Measurements from ENCODE around the gene ATP9B.
"Not testable (repeated sequence)": the region's sequence is repeated elsewhere in the genome, so short reads cannot be mapped to it uniquely, and the experiment has no call there.

Gene ATP9B

GRCh38 chr18:79368681-79369080 is 299.5 kb downstream of the ATP9B start:
- Histone ChIP-seq H3K4me1 (ENCODE audit: control insufficient read depth, insufficient read depth, low read length, poor library complexity, severe bottlenecking) (peaks cover 13% of the 10 kb centered on the region), H3K27ac (ENCODE audit: insufficient read depth, low read length, poor library complexity, severe bottlenecking) (no peak overlapping the region), H3K36me3 (ENCODE audit: control insufficient read depth, insufficient read depth, low read length) (peaks cover 8% of the 10 kb centered on the region), H3K27me3 (replicated peaks; ENCODE audit: control insufficient read depth, insufficient read depth, low read length, poor library complexity, severe bottlenecking) (no peaks in the 10 kb centered on the region), H3K9me3 (ENCODE audit: control insufficient read depth, low read length) (no peaks in the 10 kb centered on the region), H3K4me3 (ENCODE audit: insufficient read depth, low read depth, low read length, poor library complexity, severe bottlenecking) (no peak overlapping the region)
- DNase-seq, result no peak

DNA sequence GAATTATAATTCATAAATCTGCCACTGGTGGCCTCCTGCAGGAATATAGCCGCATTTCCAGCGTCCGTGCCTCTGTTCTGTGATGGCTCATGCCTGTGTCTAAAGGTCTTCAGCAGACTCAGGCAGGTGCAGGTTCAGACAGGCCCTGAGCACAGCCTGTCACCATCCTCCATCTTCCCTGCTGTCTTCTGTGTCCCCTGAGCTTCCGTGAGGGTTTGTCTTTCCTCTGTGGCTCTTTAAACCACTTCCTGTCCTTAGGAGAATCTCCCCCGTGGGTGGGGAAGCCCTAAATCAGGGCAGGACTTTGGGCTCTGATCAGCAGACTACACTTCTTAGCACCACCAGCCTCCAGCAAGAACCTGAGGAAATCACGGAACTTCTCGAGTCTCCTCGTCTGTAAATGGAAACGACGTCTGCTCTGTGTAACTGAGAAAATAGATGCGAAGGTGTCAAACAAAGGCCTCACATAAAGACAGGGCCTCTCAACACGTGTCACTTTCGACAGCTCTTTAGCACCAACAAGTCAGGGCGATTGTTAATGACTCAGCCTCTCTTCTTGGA is 302.4 kb downstream of the ATP9B start:
- no peak for DNase-seq
- peaks cover 10% of the 10 kb centered on the region for H3K36me3 ChIP-seq (ENCODE audit: control insufficient read depth, insufficient read depth, low read length)
- peaks cover 13% of the 10 kb centered on the region for H3K4me1 ChIP-seq (ENCODE audit: control insufficient read depth, insufficient read depth, low read length, poor library complexity, severe bottlenecking)
- H3K9me3 ChIP-seq (ENCODE audit: control insufficient read depth, low read length), result no peaks in the 10 kb centered on the region
- H3K27ac ChIP-seq (ENCODE audit: insufficient read depth, low read length, poor library complexity, severe bottlenecking), result no peak overlapping the region
- H3K4me3 ChIP-seq (ENCODE audit: insufficient read depth, low read depth, low read length, poor library complexity, severe bottlenecking), result no peak overlapping the region
- no peaks in the 10 kb centered on the region for H3K27me3 ChIP-seq (replicated peaks; ENCODE audit: control insufficient read depth, insufficient read depth, low read length, poor library complexity, severe bottlenecking)

- H3K4me3 ChIP-seq (ENCODE audit: insufficient read depth, low read depth, low read length, poor library complexity, severe bottlenecking), result no peak overlapping the region
- peaks cover 17% of the 10 kb centered on the region for H3K36me3 ChIP-seq (ENCODE audit: control insufficient read depth, insufficient read depth, low read length)
- DNase-seq, result no peak
- peaks cover 13% of the 10 kb centered on the region for H3K4me1 ChIP-seq (ENCODE audit: control insufficient read depth, insufficient read depth, low read length, poor library complexity, severe bottlenecking)
- H3K27me3 ChIP-seq (replicated peaks; ENCODE audit: control insufficient read depth, insufficient read depth, low read length, poor library complexity, severe bottlenecking), result no peaks in the 10 kb centered on the region
- H3K27ac ChIP-seq (ENCODE audit: insufficient read depth, low read length, poor library complexity, severe bottlenecking), result no peak overlapping the region
- H3K9me3 ChIP-seq (ENCODE audit: control insufficient read depth, low read length), result no peaks in the 10 kb centered on the region
Measured at GRCh38 chr18:79372461-79372860, 303.3 kb downstream of the ATP9B start.

DNA sequence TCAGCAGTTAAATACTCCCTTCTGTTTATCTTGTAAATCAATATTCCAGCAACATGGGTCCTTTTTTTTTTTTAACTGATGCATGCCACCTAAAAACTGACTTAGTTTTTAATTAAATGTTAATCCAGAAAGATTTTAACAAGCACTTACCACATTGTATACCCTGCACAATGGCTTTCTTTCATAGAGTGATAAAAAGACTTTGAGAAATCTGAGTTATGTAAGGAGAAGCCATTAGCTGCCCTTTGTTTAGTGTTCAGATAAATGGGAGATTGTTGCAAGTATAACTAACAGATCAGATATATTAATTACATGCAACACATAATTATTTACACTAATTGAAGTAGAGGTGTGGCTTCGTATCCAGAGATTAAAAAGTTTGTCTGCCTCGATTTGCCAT is 303.8 kb downstream of the ATP9B start:
- Histone ChIP-seq H3K4me1 (ENCODE audit: control insufficient read depth, insufficient read depth, low read length, poor library complexity, severe bottlenecking) (peaks cover 13% of the 10 kb centered on the region), H3K9me3 (ENCODE audit: control insufficient read depth, low read length) (no peaks in the 10 kb centered on the region), H3K27me3 (replicated peaks; ENCODE audit: control insufficient read depth, insufficient read depth, low read length, poor library complexity, severe bottlenecking) (no peaks in the 10 kb centered on the region), H3K4me3 (ENCODE audit: insufficient read depth, low read depth, low read length, poor library complexity, severe bottlenecking) (no peak overlapping the region), H3K36me3 (ENCODE audit: control insufficient read depth, insufficient read depth, low read length) (peaks cover 22% of the 10 kb centered on the region), H3K27ac (ENCODE audit: insufficient read depth, low read length, poor library complexity, severe bottlenecking) (no peak overlapping the region)
- DNase-seq, result no peak

DNA sequence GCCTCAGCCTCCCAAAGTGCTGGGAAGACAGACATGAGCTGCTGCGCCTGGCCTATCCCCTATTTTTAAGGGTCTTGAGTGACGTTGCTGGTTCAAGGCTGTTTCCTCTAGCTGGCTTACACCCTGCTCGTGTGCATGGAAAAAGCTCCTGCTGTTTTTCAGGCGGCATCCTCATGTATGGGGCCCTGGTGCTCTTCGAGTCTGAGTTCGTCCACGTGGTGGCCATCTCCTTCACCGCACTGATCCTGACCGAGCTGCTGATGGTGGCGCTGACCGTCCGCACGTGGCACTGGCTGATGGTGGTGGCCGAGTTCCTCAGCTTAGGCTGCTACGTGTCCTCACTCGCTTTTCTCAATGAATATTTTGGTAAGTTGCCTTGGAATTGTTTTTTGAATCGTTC is 304.5 kb downstream of the ATP9B start:
- H3K36me3 ChIP-seq (ENCODE audit: control insufficient read depth, insufficient read depth, low read length), result peaks cover 29% of the 10 kb centered on the region
- no peak for DNase-seq
- peaks cover 7% of the 10 kb centered on the region for H3K4me1 ChIP-seq (ENCODE audit: control insufficient read depth, insufficient read depth, low read length, poor library complexity, severe bottlenecking)
- H3K27me3 ChIP-seq (replicated peaks; ENCODE audit: control insufficient read depth, insufficient read depth, low read length, poor library complexity, severe bottlenecking), result no peaks in the 10 kb centered on the region
- H3K27ac ChIP-seq (ENCODE audit: insufficient read depth, low read length, poor library complexity, severe bottlenecking), result no peak overlapping the region
- no peaks in the 10 kb centered on the region for H3K9me3 ChIP-seq (ENCODE audit: control insufficient read depth, low read length)
- H3K4me3 ChIP-seq (ENCODE audit: insufficient read depth, low read depth, low read length, poor library complexity, severe bottlenecking), result no peak overlapping the region

DNA sequence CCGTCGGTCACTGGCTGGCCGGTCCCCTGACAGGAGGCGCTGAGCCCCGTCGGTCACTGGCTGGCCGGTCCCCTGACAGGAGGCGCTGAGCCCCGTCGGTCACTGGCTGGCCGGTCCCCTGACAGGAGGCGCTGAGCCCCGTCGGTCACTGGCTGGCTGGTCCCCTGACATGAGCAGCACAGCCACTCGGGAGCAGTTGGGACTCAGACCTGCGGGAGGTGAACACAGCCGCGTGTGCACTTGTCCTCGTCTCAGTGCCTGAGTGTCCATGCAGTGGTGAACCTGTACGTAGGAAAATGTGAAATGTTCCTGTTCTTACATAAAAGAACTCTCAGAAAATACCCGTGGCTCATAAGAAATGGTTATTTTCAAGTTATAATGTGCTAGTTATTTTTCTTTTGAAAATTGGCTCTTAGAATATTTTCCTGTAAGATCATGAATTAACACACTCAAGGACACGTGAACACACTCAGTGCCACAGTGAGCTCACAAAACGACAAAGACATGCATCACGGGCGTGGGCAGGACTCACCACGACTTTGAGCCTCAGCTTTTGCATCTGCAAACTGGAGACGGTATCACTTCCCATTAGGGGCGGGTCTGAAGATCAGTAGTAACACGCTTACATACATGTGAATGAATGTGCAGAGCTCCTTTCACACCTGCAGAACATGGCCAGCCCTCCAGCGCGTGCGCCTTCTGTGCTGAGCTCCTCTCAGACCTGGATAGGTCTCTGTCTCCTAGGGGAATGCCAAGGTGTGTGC is 305.4 kb downstream of the ATP9B start:
- Histone ChIP-seq H3K4me3 (ENCODE audit: insufficient read depth, low read depth, low read length, poor library complexity, severe bottlenecking) (no peak overlapping the region), H3K4me1 (ENCODE audit: control insufficient read depth, insufficient read depth, low read length, poor library complexity, severe bottlenecking) (peaks cover 7% of the 10 kb centered on the region), H3K36me3 (ENCODE audit: control insufficient read depth, insufficient read depth, low read length) (peaks cover 29% of the 10 kb centered on the region), H3K9me3 (ENCODE audit: control insufficient read depth, low read length) (no peaks in the 10 kb centered on the region), H3K27ac (ENCODE audit: insufficient read depth, low read length, poor library complexity, severe bottlenecking) (no peak overlapping the region), H3K27me3 (replicated peaks; ENCODE audit: control insufficient read depth, insufficient read depth, low read length, poor library complexity, severe bottlenecking) (no peaks in the 10 kb centered on the region)
- DNase-seq, result no peak

DNA sequence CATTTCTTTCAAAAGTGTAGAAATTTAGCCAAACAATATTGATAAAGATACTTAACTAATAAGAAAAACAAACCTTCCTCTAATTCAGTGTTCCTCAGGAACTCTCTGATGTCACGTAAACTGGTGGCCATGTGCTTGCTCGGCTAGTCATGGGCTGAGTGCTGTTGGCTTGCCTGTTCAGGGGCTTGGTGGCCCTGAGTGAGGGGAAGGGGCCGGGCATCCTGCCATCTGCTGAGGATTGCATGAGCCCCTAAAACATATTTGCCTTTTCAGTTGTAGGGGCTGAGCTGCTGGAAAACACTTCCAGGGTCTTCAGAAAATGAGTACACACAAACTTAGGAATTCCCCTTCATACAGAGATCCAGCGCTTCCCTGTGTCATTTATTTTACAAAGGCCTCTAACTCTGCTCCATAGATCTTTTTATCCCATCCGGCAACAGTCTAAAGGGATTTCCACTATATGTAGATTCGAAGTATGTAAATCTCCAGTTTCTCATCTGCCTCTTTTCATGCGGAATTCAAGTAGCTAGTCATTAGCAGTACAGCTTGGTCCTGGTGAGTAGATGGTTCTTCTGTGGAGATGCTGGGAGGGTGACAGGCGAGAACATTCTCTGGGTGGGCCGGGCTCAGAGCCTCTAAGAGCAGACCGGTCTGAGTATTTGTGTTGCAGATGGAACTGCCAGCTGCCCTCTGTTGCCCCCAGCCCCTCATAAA is 306.4 kb downstream of the ATP9B start:
- Histone ChIP-seq H3K4me3 (ENCODE audit: insufficient read depth, low read depth, low read length, poor library complexity, severe bottlenecking) (no peak overlapping the region), H3K27me3 (replicated peaks; ENCODE audit: control insufficient read depth, insufficient read depth, low read length, poor library complexity, severe bottlenecking) (no peaks in the 10 kb centered on the region), H3K27ac (ENCODE audit: insufficient read depth, low read length, poor library complexity, severe bottlenecking) (no peak overlapping the region), H3K36me3 (ENCODE audit: control insufficient read depth, insufficient read depth, low read length) (peaks cover 29% of the 10 kb centered on the region), H3K9me3 (ENCODE audit: control insufficient read depth, low read length) (no peaks in the 10 kb centered on the region), H3K4me1 (ENCODE audit: control insufficient read depth, insufficient read depth, low read length, poor library complexity, severe bottlenecking) (peaks cover 7% of the 10 kb centered on the region)
- DNase-seq, result no peak

- not testable (repeated sequence) for H3K4me1 ChIP-seq (ENCODE audit: control insufficient read depth, insufficient read depth, low read length, poor library complexity, severe bottlenecking); H3K9me3 ChIP-seq (ENCODE audit: control insufficient read depth, low read length); H3K27ac ChIP-seq (ENCODE audit: insufficient read depth, low read length, poor library complexity, severe bottlenecking); H3K27me3 ChIP-seq (replicated peaks; ENCODE audit: control insufficient read depth, insufficient read depth, low read length, poor library complexity, severe bottlenecking); H3K4me3 ChIP-seq (ENCODE audit: insufficient read depth, low read depth, low read length, poor library complexity, severe bottlenecking); DNase-seq
- peaks cover 29% of the 10 kb centered on the region for H3K36me3 ChIP-seq (ENCODE audit: control insufficient read depth, insufficient read depth, low read length)
Measured at GRCh38 chr18:79376661-79377060, 307.5 kb downstream of the ATP9B start.

GRCh38 chr18:79377187-79377891 is 308.1 kb downstream of the ATP9B start:
- H3K27me3 ChIP-seq (replicated peaks; ENCODE audit: control insufficient read depth, insufficient read depth, low read length, poor library complexity, severe bottlenecking), result no peaks in the 10 kb centered on the region
- no peak overlapping the region for H3K27ac ChIP-seq (ENCODE audit: insufficient read depth, low read length, poor library complexity, severe bottlenecking)
- peaks cover 29% of the 10 kb centered on the region for H3K36me3 ChIP-seq (ENCODE audit: control insufficient read depth, insufficient read depth, low read length)
- no peak overlapping the region for H3K4me3 ChIP-seq (ENCODE audit: insufficient read depth, low read depth, low read length, poor library complexity, severe bottlenecking)
- H3K4me1 ChIP-seq (ENCODE audit: control insufficient read depth, insufficient read depth, low read length, poor library complexity, severe bottlenecking), result peaks cover 3% of the 10 kb centered on the region
- no peak for DNase-seq
- no peaks in the 10 kb centered on the region for H3K9me3 ChIP-seq (ENCODE audit: control insufficient read depth, low read length)
